OCI-LY1 (cell line): ENCODE results near the gene SPATA32.

ENCODE experiments used
- H2AFZ ChIP-seq: fragments of 200-600 bp; sonication (generic), shearing (Covaris generic); 2 replicates; pipeline ENCODE4 v1.6.0; 2014; ENCODE audit warnings: antibody characterized with exemption, mild to moderate bottlenecking, low read length
- H3F3A ChIP-seq: fragments of 200-600 bp; sonication (generic), shearing (Covaris generic); 2 replicates; pipeline ENCODE4 v1.6.0; 2014; ENCODE audit warnings: mild to moderate bottlenecking, antibody characterized with exemption, low read length, moderate library complexity; ENCODE audit not compliant: insufficient read depth
- H3K27ac ChIP-seq: fragments of 200-600 bp; sonication (generic); 2 replicates; pipeline ENCODE4 v1.5.1; 2014; ENCODE audit warnings: low read length, mixed run types, mild to moderate bottlenecking, low read depth; ENCODE audit not compliant: poor library complexity, severe bottlenecking
- H3K27me3 ChIP-seq: fragments of 200-600 bp; sonication (generic); 2 replicates; pipeline ENCODE4 v1.6.0; 2014; ENCODE audit warnings: antibody characterized with exemption, mild to moderate bottlenecking, low read length, moderate library complexity; ENCODE audit not compliant: insufficient read depth
- H3K36me3 ChIP-seq: fragments of 200-600 bp; sonication (generic); 2 replicates; pipeline ENCODE4 v1.6.1; 2014; ENCODE audit warnings: mild to moderate bottlenecking, antibody characterized with exemption, low read length, moderate library complexity, mixed read lengths; ENCODE audit not compliant: insufficient read depth
- H3K4me1 ChIP-seq: fragments of 200-600 bp; sonication (generic); 2 replicates; pipeline ENCODE4 v1.5.1; 2014; ENCODE audit warnings: mild to moderate bottlenecking, low read length, moderate library complexity; ENCODE audit not compliant: insufficient read depth, severe bottlenecking
- H3K4me2 ChIP-seq: fragments of 200-600 bp; sonication (generic), shearing (Covaris generic); 2 replicates; pipeline ENCODE4 v1.6.1; 2014; ENCODE audit warnings: low read length
- H3K4me3 ChIP-seq: fragments of 200-600 bp; sonication (generic); 2 replicates; pipeline ENCODE4 v1.5.1; 2014; ENCODE audit warnings: low read length, low read depth, mild to moderate bottlenecking, mixed read lengths; ENCODE audit not compliant: poor library complexity, severe bottlenecking
- H3K79me2 ChIP-seq: fragments of 200-600 bp; shearing (Covaris generic); 2 replicates; pipeline ENCODE4 v1.6.1; 2016; ENCODE audit warnings: mixed run types, low read length, mixed read lengths; ENCODE audit not compliant: insufficient read depth
- H3K9ac ChIP-seq: fragments of 200-600 bp; sonication (generic), shearing (Covaris generic); 2 replicates; pipeline ENCODE4 v1.6.1; 2014; ENCODE audit warnings: mild to moderate bottlenecking, low read length, mixed read lengths
- H3K9me2 ChIP-seq: fragments of 200-600 bp; sonication (generic), shearing (Covaris generic); 2 replicates; pipeline ENCODE4 v1.6.1; 2014; ENCODE audit warnings: low read depth, mild to moderate bottlenecking, low read length, mixed read lengths
- H3K9me3 ChIP-seq: fragments of 200-600 bp; shearing (Covaris generic); 2 replicates; pipeline ENCODE4 v1.6.1; 2014; ENCODE audit warnings: low read length, mixed read lengths
- H4K20me1 ChIP-seq: fragments of 200-600 bp; sonication (generic), shearing (Covaris generic); 2 replicates; pipeline ENCODE4 v1.6.0; 2016; ENCODE audit warnings: mild to moderate bottlenecking, low read length; ENCODE audit not compliant: insufficient read depth
- CTCF ChIP-seq: fragments of 200-600 bp; sonication (generic), shearing (Covaris generic); IDR thresholded peaks from 2 replicates; pipeline ENCODE4 v1.5.1; 2017; ENCODE audit warnings: mild to moderate bottlenecking, antibody characterized with exemption, low read length, moderate library complexity, mixed read lengths
- EZH2 ChIP-seq: fragments of 200-600 bp; sonication (generic), shearing (Covaris generic); IDR thresholded peaks from 2 replicates; pipeline ENCODE4 v1.8.0; 2017; ENCODE audit warnings: borderline replicate concordance, mixed run types, mild to moderate bottlenecking, antibody characterized with exemption, low read length, moderate library complexity, mixed read lengths

Gene SPATA32

GRCh38 chr17:45290269-45290765 lies 28.4 kb upstream of the SPATA32 start:
- Histone ChIP-seq H3K4me3 (no peak overlapping the region), H3K79me2 (no peaks in the 10 kb centered on the region)

GRCh38 chr17:45289301-45290268 lies 27.7 kb upstream of the SPATA32 start:
- Histone ChIP-seq H3K36me3 (peaks cover 29% of the 10 kb centered on the region; the same call in 1 of the 2 replicates), H3K9me2 (no peaks in the 10 kb centered on the region), H3F3A (no peaks in the 10 kb centered on the region), H3K4me2 (no peak overlapping the region), H2AFZ (no peak overlapping the region), H4K20me1 (no peaks in the 10 kb centered on the region), H3K4me1 (peaks cover 14% of the 10 kb centered on the region), H3K27ac (no peak overlapping the region), H3K9ac (no peak overlapping the region), H3K27me3 (no peaks in the 10 kb centered on the region), H3K9me3 (no peaks in the 10 kb centered on the region), H3K4me3 (no peak overlapping the region), H3K79me2 (no peaks in the 10 kb centered on the region)
- TF ChIP-seq EZH2 (no peak), CTCF (no peak)

More at GRCh38 chr17:45290269-45290765, 28.4 kb upstream of the SPATA32 start:
- no peaks in the 10 kb centered on the region for H3K9me2 ChIP-seq
- peaks cover 26% of the 10 kb centered on the region; the same call in 1 of the 2 replicates for H3K36me3 ChIP-seq
- H3K27ac ChIP-seq = no peak overlapping the region
- H3K4me2 ChIP-seq = no peak overlapping the region
- TF ChIP-seq EZH2 (no peak), CTCF (no peak)
- H3K9ac ChIP-seq = no peak overlapping the region
- H2AFZ ChIP-seq = no peak overlapping the region
- H3K9me3 ChIP-seq = no peaks in the 10 kb centered on the region
- no peaks in the 10 kb centered on the region for H3K27me3 ChIP-seq
- H3F3A ChIP-seq = no peaks in the 10 kb centered on the region
- H3K4me1 ChIP-seq = peaks cover 14% of the 10 kb centered on the region
- H4K20me1 ChIP-seq = no peaks in the 10 kb centered on the region

GRCh38 chr17:45288825-45289224 lies 26.9 kb upstream of the SPATA32 start:
- Histone ChIP-seq H3K9me3 (no peaks in the 10 kb centered on the region), H3K9ac (no peak overlapping the region), H3K36me3 (peaks cover 35% of the 10 kb centered on the region; the same call in 1 of the 2 replicates), H3K4me3 (no peak overlapping the region), H3K79me2 (no peaks in the 10 kb centered on the region), H3F3A (no peaks in the 10 kb centered on the region), H3K27ac (no peak overlapping the region), H3K27me3 (no peaks in the 10 kb centered on the region), H2AFZ (no peak overlapping the region), H4K20me1 (no peaks in the 10 kb centered on the region), H3K4me1 (peaks cover 14% of the 10 kb centered on the region), H3K9me2 (no peaks in the 10 kb centered on the region), H3K4me2 (no peak overlapping the region)
- TF ChIP-seq CTCF (no peak), EZH2 (no peak)
